K562 (cell line): ENCODE measurements around the gene PPP1R12C. TPM values are rescaled to one million over a fixed set of nuclear protein-coding genes. Genes with fewer than 3 reads are reported as not detected.

ENCODE experiments used
- FOXA3 ChIP-seq, 2 experiments: fragments of 450-650 bp in 1 of 2; sonication (generic) in 1 of 2; formaldehyde crosslinking; IDR thresholded peaks in 1 of 2; conservative IDR thresholded peaks in 1 of 2; 2 replicates each; pipeline versions ENCODE4 v1.4.0 to v1.8.0; 2020 to 2022; ENCODE audit warnings: mild to moderate bottlenecking in 2 of 2, missing genetic modification reagents in 1 of 2
- KLF13 ChIP-seq: fragments of 450-650 bp; IDR thresholded peaks from 2 replicates; pipeline ENCODE4 v1.6.1; 2016; ENCODE audit warnings: missing genetic modification characterization, low read depth, mild to moderate bottlenecking, missing compliant biosample characterization, moderate library complexity, borderline replicate concordance
- MYC ChIP-seq, 2 experiments: fragments of 250-450 bp in 1 of 2; sonication (Bioruptor Pico) in 1 of 2; IDR thresholded peaks; 2 replicates each; pipeline versions ENCODE4 v1.5.1 to v1.6.1; 2012 to 2021; ENCODE audit warnings: low read depth in 2 of 2, borderline replicate concordance in 1 of 2, improper control_type of control experiment in 1 of 2, low read length in 1 of 2, mild to moderate bottlenecking in 1 of 2, moderate library complexity in 1 of 2
- PHF8 ChIP-seq: fragments of 200-600 bp; sonication (generic); IDR thresholded peaks from 2 replicates; pipeline ENCODE4 v1.6.1; 2012; ENCODE audit warnings: mixed run types, mild to moderate bottlenecking, inconsistent platforms, low read length, moderate library complexity, borderline replicate concordance
- ZFP36 ChIP-seq: fragments of 150-350 bp; IDR thresholded peaks from 2 replicates; pipeline ENCODE4 v1.6.1; 2018; ENCODE audit warnings: low read length, low read depth; ENCODE audit not compliant: partially characterized antibody
- polyA plus RNA-seq, 8 experiments: library from polyadenylated mRNA; depleted of rRNA in 4 of 8; stranded (reverse) in 5 of 8; unstranded in 3 of 8; fragments of >200 nt; fragmentation: Nextera tagmentation in 2 of 8; fragmentation: Illumina TruSeq in 1 of 8; extraction: Ambion mirVana in 2 of 8; extraction: Trizol in 1 of 8; gene quantifications; 2 replicates each; pipeline versions ENCODE4 v1.2.1 to v1.2.3, GENCODE V29; 2011 to 2014; ENCODE audit warnings: inconsistent platforms in 1 of 8, missing spikeins in 1 of 8
- total RNA-seq, 7 experiments: library from RNA; depleted of rRNA in 6 of 7; stranded (reverse); fragments of >200 nt in 6 of 7; fragmentation: Illumina TruSeq in 2 of 7; extraction: Trizol in 2 of 7; gene quantifications; 2 replicates each; pipeline versions ENCODE4 v1.2.1 to v1.2.3, GENCODE V29; 2011 to 2021; ENCODE audit warnings: low replicate concordance in 1 of 7
- TF ChIP-seq, protein P1 (sequence below): sonication (generic); formaldehyde crosslinking; IDR thresholded peaks from 2 replicates; pipeline ENCODE4 v1.8.0; 2022; ENCODE audit warnings: mild to moderate bottlenecking, missing genetic modification reagents
- TF ChIP-seq, protein P2 (sequence below), 2 experiments: fragments of 450-650 bp in 1 of 2; sonication (generic) in 1 of 2; formaldehyde crosslinking in 1 of 2; IDR thresholded peaks; 2 replicates each; pipeline versions ENCODE4 v1.7.1 to v1.9.0; 2016 to 2022; ENCODE audit warnings: inconsistent platforms in 1 of 2, mild to moderate bottlenecking in 1 of 2, missing genetic modification reagents in 1 of 2

Gene PPP1R12C
- total and polyA plus RNA-seq, 9 of the 15 experiments (the other 6 are each of a cell fraction or from before 2014, with no cell fraction given): 1.8 to 136 (median 33.7) TPM

DNA sequence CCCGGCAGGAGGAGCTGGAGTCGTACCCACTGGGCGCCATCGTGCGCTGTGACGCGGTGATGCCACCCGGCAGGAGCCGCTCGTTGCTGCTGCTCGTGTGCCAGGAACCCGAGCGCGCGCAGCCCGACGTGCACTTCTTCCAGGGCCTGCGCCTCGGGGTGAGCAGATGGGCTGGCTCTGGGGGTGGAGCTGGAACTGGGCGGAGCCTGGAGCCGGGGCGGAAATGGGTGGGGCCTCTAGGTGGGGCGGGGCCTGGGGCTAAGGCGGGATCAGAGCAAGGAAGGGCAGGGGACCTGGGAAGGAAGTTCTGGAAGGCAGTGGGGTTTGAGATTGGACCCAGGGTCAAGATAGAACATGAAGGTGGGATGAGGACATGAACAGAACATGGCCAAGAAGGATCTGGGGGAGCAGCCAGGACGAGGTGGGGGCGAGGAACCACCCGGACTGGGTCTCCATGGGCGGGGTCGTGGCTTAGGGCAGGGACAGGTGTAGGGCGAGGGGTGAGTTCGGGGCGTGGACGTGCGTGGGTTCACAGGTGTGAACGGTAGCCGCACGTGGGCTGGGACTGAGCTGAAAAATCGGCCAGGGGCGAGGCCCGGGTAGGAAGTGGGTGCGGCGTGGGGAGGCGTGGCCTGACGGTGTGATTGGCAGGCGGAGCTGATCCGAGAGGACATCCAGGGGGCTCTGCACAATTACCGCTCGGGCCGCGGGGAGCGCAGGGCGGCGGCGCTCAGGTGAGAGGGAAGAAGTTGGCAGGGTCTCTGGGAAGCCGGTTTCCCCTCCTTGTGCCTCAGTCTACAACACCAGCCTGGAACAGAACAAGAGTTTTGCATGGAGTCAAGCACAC lies 37.1 kb downstream of the PPP1R12C start (continued):
- TF ChIP-seq MYC (IDR thresholded peaks at IDR 0.05; ENCODE audit: low read depth, low read length): peak; percentile 88
- peak; percentile 88; the same call in 1 of the 2 replicates for TF ChIP-seq MYC (CRISPR knock-in tag; IDR thresholded peaks at IDR 0.05; ENCODE audit: borderline replicate concordance, low read depth)
- peak; percentile 69; the same call in 1 of the 2 replicates for TF ChIP-seq PHF8
- peak; percentile 47 for TF ChIP-seq ZFP36
- TF ChIP-seq, protein P1, sequence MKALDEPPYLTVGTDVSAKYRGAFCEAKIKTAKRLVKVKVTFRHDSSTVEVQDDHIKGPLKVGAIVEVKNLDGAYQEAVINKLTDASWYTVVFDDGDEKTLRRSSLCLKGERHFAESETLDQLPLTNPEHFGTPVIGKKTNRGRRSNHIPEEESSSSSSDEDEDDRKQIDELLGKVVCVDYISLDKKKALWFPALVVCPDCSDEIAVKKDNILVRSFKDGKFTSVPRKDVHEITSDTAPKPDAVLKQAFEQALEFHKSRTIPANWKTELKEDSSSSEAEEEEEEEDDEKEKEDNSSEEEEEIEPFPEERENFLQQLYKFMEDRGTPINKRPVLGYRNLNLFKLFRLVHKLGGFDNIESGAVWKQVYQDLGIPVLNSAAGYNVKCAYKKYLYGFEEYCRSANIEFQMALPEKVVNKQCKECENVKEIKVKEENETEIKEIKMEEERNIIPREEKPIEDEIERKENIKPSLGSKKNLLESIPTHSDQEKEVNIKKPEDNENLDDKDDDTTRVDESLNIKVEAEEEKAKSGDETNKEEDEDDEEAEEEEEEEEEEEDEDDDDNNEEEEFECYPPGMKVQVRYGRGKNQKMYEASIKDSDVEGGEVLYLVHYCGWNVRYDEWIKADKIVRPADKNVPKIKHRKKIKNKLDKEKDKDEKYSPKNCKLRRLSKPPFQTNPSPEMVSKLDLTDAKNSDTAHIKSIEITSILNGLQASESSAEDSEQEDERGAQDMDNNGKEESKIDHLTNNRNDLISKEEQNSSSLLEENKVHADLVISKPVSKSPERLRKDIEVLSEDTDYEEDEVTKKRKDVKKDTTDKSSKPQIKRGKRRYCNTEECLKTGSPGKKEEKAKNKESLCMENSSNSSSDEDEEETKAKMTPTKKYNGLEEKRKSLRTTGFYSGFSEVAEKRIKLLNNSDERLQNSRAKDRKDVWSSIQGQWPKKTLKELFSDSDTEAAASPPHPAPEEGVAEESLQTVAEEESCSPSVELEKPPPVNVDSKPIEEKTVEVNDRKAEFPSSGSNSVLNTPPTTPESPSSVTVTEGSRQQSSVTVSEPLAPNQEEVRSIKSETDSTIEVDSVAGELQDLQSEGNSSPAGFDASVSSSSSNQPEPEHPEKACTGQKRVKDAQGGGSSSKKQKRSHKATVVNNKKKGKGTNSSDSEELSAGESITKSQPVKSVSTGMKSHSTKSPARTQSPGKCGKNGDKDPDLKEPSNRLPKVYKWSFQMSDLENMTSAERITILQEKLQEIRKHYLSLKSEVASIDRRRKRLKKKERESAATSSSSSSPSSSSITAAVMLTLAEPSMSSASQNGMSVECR (CRISPR knock-in tag): peak; percentile 74; the same call in 1 of the 2 replicates
- peak; percentile 52; the same call in 1 of the 2 replicates for TF ChIP-seq KLF13 (tag)
- peak in 1 of 2 experiments; percentile 61; a peak in 1 of 4 replicates for TF ChIP-seq FOXA3 (CRISPR knock-in tag; conservative IDR thresholded peaks at IDR 0.05 in 1 of 2, IDR thresholded peaks at IDR 0.05 in 1 of 2)
- TF ChIP-seq, protein P2, sequence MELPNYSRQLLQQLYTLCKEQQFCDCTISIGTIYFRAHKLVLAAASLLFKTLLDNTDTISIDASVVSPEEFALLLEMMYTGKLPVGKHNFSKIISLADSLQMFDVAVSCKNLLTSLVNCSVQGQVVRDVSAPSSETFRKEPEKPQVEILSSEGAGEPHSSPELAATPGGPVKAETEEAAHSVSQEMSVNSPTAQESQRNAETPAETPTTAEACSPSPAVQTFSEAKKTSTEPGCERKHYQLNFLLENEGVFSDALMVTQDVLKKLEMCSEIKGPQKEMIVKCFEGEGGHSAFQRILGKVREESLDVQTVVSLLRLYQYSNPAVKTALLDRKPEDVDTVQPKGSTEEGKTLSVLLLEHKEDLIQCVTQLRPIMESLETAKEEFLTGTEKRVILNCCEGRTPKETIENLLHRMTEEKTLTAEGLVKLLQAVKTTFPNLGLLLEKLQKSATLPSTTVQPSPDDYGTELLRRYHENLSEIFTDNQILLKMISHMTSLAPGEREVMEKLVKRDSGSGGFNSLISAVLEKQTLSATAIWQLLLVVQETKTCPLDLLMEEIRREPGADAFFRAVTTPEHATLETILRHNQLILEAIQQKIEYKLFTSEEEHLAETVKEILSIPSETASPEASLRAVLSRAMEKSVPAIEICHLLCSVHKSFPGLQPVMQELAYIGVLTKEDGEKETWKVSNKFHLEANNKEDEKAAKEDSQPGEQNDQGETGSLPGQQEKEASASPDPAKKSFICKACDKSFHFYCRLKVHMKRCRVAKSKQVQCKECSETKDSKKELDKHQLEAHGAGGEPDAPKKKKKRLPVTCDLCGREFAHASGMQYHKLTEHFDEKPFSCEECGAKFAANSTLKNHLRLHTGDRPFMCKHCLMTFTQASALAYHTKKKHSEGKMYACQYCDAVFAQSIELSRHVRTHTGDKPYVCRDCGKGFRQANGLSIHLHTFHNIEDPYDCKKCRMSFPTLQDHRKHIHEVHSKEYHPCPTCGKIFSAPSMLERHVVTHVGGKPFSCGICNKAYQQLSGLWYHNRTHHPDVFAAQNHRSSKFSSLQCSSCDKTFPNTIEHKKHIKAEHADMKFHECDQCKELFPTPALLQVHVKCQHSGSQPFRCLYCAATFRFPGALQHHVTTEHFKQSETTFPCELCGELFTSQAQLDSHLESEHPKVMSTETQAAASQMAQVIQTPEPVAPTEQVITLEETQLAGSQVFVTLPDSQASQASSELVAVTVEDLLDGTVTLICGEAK (IDR thresholded peaks at IDR 0.05): peak; percentile 59; the same call in 1 of the 2 replicates
- TF ChIP-seq, protein P2 (CRISPR knock-in tag; IDR thresholded peaks at IDR 0.05): no peak
